ENCODE measurements around the gene PPP1R1B. TPM values are rescaled to one million over a fixed set of nuclear protein-coding genes. Genes with fewer than 3 reads are reported as not detected.

Gene PPP1R1B
- total and polyA plus RNA-seq, 7 donors: 4.2 to 280 (median 12.1) TPM

DNA sequence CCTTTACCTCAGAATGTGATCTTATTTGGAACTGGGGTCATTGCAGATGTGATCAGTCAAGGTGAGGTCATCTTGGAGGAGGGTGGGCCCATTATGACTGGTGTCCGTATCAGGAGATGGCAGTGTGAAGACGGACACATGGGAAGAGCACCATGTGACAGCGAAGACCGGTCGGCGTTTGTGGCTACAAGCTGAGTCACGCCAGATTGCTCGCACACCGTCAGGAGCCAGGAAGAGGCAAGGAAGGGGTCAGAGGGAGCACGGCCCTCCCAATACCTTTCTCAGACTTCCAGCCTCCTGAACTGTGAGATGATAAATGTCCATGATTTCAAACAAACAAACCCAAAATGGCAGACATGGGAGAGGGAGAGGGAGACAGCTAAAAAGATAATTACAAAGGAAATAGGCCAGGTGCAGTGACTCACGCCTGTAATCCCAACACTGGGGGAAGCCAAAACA lies 23.4 kb downstream of the PPP1R1B start:
- Histone ChIP-seq H3K36me3 (no peaks in the 10 kb centered on the region), H3K27ac (no peak overlapping the region), H3K4me3 (no peak overlapping the region), H3K9me3 (no peaks in the 10 kb centered on the region), H3K27me3 (no peaks in the 10 kb centered on the region), H3K4me1 (no peaks in the 10 kb centered on the region)
- TF ChIP-seq POLR2AphosphoS5 (IDR thresholded peaks at IDR 0.05) (no peak), EP300 (IDR thresholded peaks at IDR 0.05) (no peak), POLR2A (IDR thresholded peaks at IDR 0.05) (no peak)
- TF ChIP-seq, protein P1, sequence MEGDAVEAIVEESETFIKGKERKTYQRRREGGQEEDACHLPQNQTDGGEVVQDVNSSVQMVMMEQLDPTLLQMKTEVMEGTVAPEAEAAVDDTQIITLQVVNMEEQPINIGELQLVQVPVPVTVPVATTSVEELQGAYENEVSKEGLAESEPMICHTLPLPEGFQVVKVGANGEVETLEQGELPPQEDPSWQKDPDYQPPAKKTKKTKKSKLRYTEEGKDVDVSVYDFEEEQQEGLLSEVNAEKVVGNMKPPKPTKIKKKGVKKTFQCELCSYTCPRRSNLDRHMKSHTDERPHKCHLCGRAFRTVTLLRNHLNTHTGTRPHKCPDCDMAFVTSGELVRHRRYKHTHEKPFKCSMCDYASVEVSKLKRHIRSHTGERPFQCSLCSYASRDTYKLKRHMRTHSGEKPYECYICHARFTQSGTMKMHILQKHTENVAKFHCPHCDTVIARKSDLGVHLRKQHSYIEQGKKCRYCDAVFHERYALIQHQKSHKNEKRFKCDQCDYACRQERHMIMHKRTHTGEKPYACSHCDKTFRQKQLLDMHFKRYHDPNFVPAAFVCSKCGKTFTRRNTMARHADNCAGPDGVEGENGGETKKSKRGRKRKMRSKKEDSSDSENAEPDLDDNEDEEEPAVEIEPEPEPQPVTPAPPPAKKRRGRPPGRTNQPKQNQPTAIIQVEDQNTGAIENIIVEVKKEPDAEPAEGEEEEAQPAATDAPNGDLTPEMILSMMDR (IDR thresholded peaks at IDR 0.05): no peak
- WGBS, 2 donors: 92 to 93% methylated on average over 11 of the region's 11 CpGs
- DNase-seq: no peak
- intact Hi-C loops (cut with DNase I): no loop called here

DNA sequence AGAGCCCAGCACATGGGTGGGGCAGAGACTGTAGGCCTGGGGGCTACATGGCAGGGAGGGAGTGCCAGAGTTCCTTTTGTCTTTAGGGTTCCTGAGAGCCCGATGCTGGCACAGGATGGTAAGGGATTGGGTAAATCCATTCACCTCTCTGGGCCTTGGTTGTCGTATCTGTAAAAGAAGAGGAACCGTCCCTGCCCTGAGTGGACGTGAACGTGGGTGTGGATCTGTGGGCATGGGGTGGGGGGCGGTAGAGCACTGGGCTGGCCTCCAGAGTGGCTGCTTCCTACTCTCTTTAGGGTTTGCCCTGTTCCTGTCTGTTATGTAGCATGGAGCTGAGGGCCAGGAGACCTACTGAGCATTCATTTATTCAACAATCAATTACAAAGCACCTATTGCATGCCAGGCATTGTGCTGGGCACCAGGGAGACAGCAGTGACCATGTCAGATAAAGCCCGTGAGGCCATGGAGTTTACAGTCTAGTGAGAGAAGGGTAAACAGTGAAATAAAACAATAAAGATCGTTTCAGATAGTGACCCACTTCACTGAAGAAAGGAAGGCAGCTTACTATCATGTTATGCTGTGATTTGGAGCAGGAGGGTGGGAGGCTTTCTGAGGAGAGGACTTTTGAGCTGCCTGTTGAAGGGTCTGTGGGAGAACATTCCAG lies 25.3 kb downstream of the PPP1R1B start:
- 14 to 54% methylated on average over 8 of the region's 8 CpGs for WGBS, 2 donors
- no peaks in the 10 kb centered on the region for H3K4me1 ChIP-seq
- H3K27ac ChIP-seq: peak overlapping the region; percentile 10 to 62 (median 28)

DNA sequence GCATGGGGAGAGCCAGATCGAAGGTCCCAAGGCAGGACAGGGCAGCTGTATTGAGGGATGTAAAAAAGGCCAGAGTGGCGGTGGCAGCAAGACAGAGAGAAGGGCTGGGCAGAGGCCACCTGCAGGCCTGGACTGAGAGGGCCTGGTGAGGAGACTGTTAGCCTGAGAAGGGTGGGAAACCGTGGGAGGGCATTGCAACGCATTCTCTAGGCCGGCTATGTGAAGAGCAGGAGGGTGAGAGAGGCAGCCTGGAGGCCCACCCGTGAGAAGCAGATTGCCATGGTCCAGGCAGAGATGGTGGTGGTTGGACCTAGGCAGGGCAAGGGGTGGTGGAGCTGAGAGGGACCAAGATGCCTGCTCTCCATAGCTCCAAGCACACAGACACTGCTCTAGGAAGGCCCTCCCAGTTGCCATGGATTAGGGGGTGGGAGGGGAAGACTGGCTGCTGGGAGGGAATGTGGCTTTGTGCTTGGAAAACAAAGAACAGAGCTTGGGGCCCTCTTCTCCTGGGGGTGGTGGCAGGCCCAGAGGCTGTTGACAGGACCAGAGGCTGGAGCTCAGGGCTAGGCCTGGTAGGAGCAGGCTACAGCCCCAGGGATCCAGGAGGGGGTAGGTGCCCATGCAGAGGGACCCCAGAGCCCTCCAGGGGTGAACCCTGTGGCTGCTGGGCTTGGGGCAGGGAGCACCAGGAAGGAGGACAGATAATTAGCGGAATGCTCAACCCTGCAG lies 26.0 kb downstream of the PPP1R1B start:
- TF ChIP-seq POLR2AphosphoS5 (IDR thresholded peaks at IDR 0.05) (no peak), POLR2A (IDR thresholded peaks at IDR 0.05) (no peak), EP300 (IDR thresholded peaks at IDR 0.05) (no peak)
- TF ChIP-seq, protein P1 (IDR thresholded peaks at IDR 0.05): no peak
- peak overlapping the region in 3 of 4 donors; percentile 6 to 27 (median 12) for H3K4me3 ChIP-seq
- no peaks in the 10 kb centered on the region for H3K9me3 ChIP-seq
- WGBS, 2 donors: 27 to 55% methylated on average over 7 of the region's 7 CpGs
- no peaks in the 10 kb centered on the region for H3K27me3 ChIP-seq
- intact Hi-C loops (cut with DNase I): no loop called here
- peak overlapping the region; percentile 16 to 62 (median 40) for H3K27ac ChIP-seq
- DNase-seq: no peak
- no peaks in the 10 kb centered on the region for H3K4me1 ChIP-seq
- peaks cover 0 to 14% (median 0%) of the 10 kb centered on the region in 4 donors for H3K36me3 ChIP-seq

More for the DNA sequence above, 25.3 kb downstream of the PPP1R1B start:
- intact Hi-C loops (cut with DNase I): no loop called here
- Histone ChIP-seq H3K9me3 (no peaks in the 10 kb centered on the region), H3K36me3 (peaks cover 0 to 7% (median 0%) of the 10 kb centered on the region in 4 donors), H3K4me3 (no peak overlapping the region), H3K27me3 (no peaks in the 10 kb centered on the region)
- DNase-seq: no peak
- TF ChIP-seq, protein P1 (IDR thresholded peaks at IDR 0.05): no peak
- no peak for TF ChIP-seq POLR2AphosphoS5 (IDR thresholded peaks at IDR 0.05)
- no peak for TF ChIP-seq EP300 (IDR thresholded peaks at IDR 0.05)

DNA sequence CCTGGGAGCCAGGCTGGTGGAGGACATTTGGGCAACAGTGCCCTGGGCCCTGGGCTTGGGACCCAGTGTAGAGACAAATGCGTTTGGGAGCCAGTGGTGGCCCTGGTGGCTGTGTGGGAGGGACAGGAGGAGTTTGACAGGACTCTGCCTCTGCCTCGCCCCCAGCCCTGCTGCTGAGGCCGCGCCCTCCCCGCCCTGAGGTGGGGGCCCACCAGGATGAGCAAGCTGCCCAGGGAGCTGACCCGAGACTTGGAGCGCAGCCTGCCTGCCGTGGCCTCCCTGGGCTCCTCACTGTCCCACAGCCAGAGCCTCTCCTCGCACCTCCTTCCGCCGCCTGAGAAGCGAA lies 26.5 kb downstream of the PPP1R1B start:
- Histone ChIP-seq H3K4me3 (peak overlapping the region in 3 of 4 donors; percentile 6 to 27 (median 12)), H3K4me1 (no peaks in the 10 kb centered on the region), H3K27me3 (no peaks in the 10 kb centered on the region), H3K36me3 (peaks cover 0 to 19% (median 0%) of the 10 kb centered on the region in 4 donors), H3K9me3 (no peaks in the 10 kb centered on the region), H3K27ac (peak overlapping the region; percentile 16 to 62 (median 40))
- intact Hi-C loops (cut with DNase I): no loop called here
- WGBS, 2 donors: 58 to 77% methylated on average over 12 of the region's 12 CpGs
- TF ChIP-seq, protein P1 (IDR thresholded peaks at IDR 0.05): no peak
- TF ChIP-seq EP300 (IDR thresholded peaks at IDR 0.05): no peak
- TF ChIP-seq POLR2A (IDR thresholded peaks at IDR 0.05): no peak
- TF ChIP-seq POLR2AphosphoS5 (IDR thresholded peaks at IDR 0.05): no peak
- no peak for DNase-seq

Data from sigmoid colon (tissue), 7 donors.